SIG-M5 treated with dmso at 0.1 percent for 504 hours (cell line): ENCODE measurements around the gene NINJ2.
A peak's percentile ranks its signal among the peaks of the same experiment; 100 is the strongest.
"Not testable (repeated sequence)": the region's sequence is repeated elsewhere in the genome, so short reads cannot be mapped to it uniquely, and the experiment has no call there.

Experiments used
- DNase-seq: peaks from one replicate; lab custom pipeline; 2025; ENCODE audit not compliant: unreplicated experiment; lab: John Stamatoyannopoulos, UW

Gene NINJ2

GRCh38 chr12:588024-588322 lies 75.3 kb downstream of the NINJ2 start:
- no peak for DNase-seq

- no peak for DNase-seq
Measured at GRCh38 chr12:587132-588023, 75.9 kb downstream of the NINJ2 start.

GRCh38 chr12:586318-587071 lies 76.8 kb downstream of the NINJ2 start:
- no peak for DNase-seq

DNA sequence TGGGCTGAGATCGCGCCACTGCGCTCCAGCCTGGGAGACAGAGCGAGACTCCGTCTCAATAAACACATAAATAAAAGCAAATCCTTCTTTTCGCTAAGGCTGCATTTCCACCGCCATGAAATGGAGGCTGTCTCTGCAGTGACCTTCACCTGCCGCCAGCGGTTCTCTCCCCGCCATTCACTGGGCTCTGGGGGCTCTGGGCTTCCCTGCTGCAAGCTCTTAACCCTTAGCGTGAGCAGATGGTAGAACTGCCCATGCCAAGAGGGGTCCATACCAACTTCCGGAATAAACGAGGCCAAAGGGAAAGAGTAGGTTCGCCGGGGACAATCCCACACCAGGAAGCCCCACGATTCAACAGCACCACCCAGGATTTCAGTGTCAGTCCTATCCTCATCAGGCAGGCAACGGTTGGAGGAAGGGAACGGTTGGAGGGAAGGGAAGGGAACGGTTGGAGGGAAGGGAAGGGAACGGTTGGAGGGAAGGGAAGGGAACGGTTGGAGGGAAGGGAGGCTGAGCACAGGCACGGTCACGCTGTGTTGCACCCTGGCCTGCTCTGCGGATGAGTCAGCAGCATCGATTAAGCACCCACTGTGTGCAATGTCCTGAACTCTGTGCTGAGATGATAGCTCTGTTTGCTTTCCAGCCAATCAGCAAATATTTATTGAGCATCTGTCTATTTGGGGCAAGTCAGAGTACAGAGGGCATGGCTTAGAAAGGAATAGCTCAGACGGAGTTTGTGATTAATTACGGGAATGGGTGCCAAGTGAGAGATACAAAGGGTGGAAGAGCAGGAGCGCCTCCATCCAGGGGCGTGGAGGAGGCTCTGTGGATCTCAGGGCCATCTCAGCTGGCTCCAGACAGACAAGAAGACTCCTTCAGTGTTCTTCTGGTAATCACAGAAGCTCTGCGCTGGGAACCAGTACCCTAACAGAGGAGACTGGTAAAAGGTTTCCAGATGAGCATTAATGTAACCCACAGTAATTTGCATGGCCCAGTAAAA lies 77.9 kb downstream of the NINJ2 start:
- no peak for DNase-seq

DNA sequence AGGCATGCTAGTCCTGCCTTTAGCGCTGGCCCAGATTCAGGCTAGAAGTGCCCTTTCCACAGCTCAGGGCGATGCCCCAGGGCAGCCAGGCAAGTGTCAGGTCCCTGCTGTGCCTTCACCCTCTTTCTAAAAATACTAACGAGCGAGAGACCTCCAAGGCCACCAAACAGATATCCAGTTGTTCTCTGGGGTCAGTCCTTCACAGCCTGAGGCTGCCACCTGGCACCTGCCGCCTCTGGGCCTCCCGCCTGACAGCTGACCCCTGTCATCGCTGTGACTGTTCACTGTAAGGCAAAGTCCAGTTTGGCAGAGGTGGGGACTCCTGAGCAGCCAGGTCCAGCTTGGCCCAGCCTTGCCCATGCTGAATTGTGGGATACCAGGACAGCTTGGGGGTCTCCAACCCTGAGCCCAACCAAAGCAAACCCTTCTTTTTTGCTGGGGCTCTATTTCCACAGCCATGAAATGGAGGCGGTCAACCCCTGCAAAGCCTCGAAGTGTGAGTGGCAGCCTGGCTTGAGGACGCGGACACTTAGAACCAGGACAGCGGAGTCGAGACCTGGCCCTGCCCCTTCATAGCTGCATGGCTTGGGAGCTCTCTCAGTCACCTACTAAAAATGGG lies 79.9 kb downstream of the NINJ2 start:
- DNase-seq, result no peak

GRCh38 chr12:581746-582145 lies 81.5 kb downstream of the NINJ2 start:
- DNase-seq, result no peak

GRCh38 chr12:581321-581720 lies 81.9 kb downstream of the NINJ2 start:
- DNase-seq, result no peak

DNA sequence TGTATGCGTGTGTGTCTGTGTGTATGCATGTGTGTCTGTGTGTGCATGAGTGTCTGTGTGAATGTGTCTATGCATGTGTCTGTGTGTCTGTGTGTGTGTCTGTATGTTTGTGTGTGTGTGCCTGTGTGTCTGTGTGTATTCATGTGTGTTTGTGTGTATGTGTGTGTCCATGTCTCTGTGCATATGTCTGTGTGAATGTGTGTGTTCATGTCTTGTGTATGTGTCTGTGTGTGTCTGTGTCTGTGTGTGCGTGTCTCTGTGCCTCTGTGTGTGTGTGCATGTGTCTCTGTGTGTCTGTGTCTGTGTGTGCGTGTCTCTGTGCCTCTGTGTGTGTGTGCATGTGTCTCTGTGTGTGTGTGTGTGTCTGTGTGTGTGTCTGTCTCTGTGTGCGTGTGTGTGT lies 82.4 kb downstream of the NINJ2 start:
- no peak for DNase-seq

- no peak for DNase-seq
Measured at GRCh38 chr12:579420-580110, 83.7 kb downstream of the NINJ2 start.

DNA sequence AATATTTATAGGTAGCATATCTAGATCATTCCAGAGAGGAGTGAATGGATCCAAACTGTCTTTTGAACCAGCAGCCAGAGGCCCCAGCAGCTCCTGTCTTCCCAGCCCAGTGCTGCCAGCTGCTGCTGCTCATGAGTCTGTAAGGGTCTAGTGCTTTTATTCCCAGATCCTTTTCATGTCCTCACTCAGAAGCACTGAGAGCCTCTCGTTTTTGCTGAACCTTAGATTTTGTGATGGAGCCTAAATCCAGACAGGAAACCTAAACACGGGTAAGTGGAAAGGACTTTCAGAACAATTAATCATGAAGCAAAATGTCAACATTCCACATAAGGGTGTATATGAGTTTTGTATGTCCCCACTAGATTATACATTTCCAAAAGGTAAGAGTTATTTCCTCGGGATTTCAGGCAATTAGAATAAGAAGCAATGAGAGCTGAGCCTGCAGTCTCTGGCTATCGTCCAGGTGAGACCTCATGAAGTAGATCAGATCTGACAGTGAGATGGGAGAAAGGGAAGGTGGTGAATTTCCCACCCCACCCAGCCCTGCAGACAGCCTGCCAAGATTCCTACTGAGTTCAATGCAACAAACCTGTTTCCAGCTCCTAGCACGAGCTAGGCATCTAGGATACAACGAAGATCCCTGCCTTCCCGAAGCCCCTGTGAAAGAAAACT lies 84.4 kb downstream of the NINJ2 start:
- DNase-seq, result no peak

DNA sequence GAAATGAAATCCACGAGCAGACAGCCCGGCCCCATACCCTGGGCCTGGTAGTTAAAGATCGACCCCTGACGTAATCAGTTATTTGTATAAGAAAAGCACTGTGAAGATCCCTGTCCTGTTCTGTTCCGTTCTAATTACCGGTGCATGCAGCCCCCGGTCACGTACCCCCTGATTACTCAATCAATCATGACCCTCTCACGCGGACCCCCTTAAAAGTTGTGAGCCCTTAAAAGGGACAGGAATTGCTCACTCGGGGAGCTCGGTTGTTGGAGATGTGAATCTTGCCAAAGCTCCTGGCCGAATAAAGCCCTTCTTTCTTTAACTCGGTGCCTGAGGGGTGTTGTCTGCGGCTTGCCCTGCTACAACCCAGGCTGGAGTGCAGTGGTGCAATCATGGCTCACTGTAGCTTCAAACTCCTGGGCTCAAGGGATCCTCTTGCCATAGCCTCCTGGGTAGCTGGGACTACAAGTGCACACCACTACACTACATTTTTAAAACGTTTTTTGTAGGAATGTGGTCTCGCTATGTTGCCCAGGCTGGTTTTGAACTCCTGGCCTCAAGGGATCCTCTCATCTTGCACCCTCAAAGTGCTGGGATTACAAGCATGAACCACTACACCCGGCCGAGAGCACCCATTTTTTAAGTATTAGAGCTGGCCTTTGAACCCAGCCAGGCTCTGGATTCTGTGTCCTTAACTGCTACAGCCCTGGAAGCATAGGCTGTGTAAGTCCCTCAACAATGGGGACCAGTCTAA lies 85.1 kb downstream of the NINJ2 start:
- DNase-seq, result not testable (repeated sequence)

DNA sequence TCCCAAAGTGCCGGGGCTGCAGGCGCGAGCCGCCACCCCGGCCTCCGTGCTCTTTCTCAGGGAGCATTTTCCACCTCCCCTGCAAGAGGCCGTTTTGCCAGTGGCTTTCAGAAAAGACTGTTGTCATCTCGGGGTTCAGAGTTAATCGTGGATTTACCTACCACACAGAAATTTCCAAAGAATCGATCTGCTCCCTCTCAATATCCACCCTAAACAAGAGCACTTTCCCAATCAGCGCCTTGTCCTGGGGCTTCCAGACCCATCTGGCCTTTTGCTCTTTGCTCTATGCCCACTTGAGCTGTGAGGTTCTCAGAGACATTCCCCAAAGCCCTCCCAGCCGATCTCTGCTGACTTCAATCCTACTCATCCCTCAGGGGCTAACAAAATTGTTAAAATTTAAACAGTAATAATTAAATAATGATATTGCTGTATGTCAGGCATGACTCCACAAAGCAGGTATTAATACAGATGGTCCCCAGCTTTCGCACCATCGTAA lies 86.6 kb downstream of the NINJ2 start:
- no peak for DNase-seq

GRCh38 chr12:575948-576614 lies 87.2 kb downstream of the NINJ2 start:
- DNase-seq, result peak; percentile 83

DNA sequence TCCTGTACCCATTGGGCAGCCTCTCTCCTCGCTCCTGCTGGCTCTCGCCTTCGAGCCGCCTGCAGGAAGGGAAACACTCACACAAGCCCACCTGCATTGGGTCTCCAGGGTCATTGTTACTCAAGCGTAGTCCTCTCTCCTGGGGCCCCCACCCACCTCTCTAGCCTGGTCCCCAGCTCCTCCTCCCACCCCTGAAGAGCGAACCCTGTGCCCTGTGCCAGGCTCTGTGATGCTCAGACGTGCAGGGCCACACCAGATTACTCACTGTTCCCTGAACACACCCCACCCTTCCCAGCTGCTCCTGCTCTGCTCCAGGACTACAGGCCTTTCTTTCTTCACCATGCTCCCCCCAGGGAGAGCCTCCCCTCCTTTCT lies 88.1 kb downstream of the NINJ2 start:
- DNase-seq, result no peak

DNA sequence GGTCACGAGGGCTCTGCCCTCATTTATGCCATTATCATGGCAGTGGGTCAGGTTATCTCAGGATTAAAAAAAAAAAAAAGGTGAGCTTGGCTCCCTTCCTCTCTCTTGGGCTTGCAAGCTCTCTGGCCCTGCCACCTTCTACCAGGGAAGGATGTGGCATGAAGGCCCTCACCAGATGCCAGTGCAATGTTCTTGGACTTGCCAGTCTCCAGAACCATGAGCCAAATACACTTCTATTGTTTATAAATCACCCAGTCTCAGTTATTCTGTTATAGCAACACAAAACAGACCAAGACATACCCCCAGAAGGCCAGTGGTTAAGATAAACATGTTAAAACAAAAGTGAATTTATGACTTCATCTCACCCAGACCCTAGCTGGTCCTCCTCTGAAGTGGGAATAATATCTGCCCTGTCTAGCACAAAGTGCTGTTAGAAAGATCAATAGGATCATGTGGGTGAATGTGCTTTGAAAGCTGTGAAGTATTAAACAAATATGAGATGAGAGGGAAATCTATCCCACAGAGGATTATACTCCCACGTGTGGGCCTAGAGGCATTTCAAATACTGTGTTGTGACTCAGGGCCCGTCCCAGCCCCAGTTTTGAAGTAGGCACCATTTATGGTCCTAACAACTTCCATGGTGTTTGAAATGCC lies 88.6 kb downstream of the NINJ2 start:
- DNase-seq, result no peak

DNA sequence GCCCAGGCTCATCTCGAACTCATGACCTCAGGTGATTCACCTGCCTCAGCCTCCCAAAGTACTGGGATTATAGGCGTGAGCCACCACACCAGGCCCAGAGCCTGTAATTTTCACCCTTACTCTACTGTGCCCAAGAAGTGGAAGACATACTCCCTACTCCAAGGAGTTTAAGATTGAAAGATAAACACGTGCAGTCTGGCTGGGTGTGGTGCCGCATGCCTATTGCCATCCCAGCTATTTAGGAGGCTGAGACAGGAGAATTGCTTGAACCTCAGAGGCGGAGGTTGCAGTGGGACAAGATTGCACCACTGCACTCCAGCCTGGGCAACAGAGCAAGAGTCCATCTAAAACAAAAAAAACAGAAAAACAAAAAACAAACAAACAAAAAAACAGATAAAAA lies 90.0 kb downstream of the NINJ2 start:
- DNase-seq, result no peak

DNA sequence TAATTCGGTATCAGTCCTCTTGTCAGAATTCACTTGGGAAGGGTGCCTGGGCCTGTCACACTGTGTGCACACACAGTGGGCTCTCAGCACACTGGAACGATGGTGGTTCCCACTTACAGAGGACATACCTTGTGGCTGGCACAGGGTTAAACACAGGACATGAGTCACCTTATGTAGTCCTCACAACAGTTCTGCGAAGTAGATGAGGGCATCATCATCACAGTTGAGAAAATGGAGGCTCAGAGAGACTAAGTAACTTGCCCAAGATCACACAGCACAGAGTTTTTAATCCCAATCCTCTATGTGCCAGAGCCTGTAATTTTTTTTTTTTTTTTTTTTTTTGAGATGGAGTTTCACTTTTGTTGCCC lies 90.7 kb downstream of the NINJ2 start:
- DNase-seq, result no peak
